ENCODE data around the gene UNC5B.
"Not testable (repeated sequence)": the region's sequence is repeated elsewhere in the genome, so short reads cannot be mapped to it uniquely, and the experiment has no call there.

The UNC5B gene

DNA sequence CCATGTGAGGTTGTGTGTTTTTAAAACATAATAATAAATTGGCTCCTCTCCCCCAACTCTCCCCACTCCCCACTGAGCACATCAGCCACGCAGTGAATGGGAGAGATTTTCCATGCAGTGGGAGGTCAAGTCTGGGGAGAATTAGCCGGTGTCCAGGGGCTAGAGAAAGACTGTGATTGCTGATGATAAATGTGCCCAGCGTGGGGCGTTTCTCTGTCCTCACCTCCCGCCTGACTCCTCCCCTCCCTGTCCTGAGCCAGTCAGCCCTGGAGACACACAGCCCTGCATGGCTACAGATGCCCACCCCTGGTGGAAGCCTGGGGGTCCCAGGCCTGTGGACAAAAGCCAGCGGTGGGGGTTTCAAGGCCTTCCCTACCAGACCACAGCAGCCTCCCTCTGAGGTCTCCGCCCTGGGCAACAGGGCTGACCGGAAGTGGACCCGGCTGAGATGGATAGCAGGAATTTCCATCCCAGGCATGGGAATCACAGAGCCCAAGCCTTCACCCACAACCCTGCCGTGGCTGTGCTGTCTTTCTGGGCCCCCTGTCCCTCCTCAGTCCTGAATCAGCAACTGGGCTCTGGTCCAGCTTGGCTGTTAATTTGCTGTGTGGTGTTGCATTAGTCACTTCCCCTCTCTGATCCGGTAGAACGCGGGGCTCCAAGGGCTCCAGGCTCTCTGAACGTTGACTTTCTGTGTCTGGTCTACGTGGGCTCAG lies 59.8 kb downstream of the UNC5B start:
- H3K4me3 ChIP-seq (ENCODE audit: low read depth, low read length): no peak overlapping the region
- H3K36me3 ChIP-seq (ENCODE audit: control insufficient read depth, insufficient read depth, low read length): no peaks in the 10 kb centered on the region
- no peak overlapping the region for H3K27ac ChIP-seq
- no peaks in the 10 kb centered on the region for H3K9me3 ChIP-seq (ENCODE audit: control insufficient read depth, low read length)
- H3K27me3 ChIP-seq (ENCODE audit: control insufficient read depth, insufficient read depth, low read length): no peaks in the 10 kb centered on the region
- H3K9ac ChIP-seq: no peak overlapping the region
- no peaks in the 10 kb centered on the region for H3K79me2 ChIP-seq
- H2AFZ ChIP-seq: no peak overlapping the region
- TF ChIP-seq, protein P1, sequence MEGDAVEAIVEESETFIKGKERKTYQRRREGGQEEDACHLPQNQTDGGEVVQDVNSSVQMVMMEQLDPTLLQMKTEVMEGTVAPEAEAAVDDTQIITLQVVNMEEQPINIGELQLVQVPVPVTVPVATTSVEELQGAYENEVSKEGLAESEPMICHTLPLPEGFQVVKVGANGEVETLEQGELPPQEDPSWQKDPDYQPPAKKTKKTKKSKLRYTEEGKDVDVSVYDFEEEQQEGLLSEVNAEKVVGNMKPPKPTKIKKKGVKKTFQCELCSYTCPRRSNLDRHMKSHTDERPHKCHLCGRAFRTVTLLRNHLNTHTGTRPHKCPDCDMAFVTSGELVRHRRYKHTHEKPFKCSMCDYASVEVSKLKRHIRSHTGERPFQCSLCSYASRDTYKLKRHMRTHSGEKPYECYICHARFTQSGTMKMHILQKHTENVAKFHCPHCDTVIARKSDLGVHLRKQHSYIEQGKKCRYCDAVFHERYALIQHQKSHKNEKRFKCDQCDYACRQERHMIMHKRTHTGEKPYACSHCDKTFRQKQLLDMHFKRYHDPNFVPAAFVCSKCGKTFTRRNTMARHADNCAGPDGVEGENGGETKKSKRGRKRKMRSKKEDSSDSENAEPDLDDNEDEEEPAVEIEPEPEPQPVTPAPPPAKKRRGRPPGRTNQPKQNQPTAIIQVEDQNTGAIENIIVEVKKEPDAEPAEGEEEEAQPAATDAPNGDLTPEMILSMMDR (IDR thresholded peaks at IDR 0.05): no peak
- no peaks in the 10 kb centered on the region for H3K4me1 ChIP-seq
- no peak overlapping the region for H3K4me2 ChIP-seq (ENCODE audit: low read length)

DNA sequence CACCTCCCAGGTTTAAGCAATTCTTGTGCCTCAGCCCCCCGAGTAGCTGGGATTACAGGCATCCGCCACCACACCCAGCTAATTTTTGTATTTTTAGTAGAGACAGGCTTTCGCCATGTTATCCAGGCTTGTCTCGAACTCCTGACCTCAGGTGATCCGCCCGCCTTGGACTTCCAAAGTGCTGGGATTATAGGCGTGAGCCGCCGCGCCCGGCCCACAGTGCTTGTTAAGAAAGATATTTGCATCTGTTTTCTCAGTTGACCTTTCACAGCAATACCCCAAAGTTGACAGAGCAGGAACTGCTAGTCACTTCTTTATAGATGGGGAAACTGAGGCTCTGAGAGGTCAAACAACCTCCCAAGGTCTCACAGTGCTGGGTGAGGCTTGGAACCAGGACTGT lies 60.6 kb downstream of the UNC5B start:
- not testable (repeated sequence) for H3K79me2 ChIP-seq; H3K4me1 ChIP-seq; H3K9me3 ChIP-seq (ENCODE audit: control insufficient read depth, low read length); H3K9ac ChIP-seq; H3K27me3 ChIP-seq (ENCODE audit: control insufficient read depth, insufficient read depth, low read length); H2AFZ ChIP-seq; H3K4me2 ChIP-seq (ENCODE audit: low read length); H3K27ac ChIP-seq; H3K4me3 ChIP-seq (ENCODE audit: low read depth, low read length); H3K36me3 ChIP-seq (ENCODE audit: control insufficient read depth, insufficient read depth, low read length)

DNA sequence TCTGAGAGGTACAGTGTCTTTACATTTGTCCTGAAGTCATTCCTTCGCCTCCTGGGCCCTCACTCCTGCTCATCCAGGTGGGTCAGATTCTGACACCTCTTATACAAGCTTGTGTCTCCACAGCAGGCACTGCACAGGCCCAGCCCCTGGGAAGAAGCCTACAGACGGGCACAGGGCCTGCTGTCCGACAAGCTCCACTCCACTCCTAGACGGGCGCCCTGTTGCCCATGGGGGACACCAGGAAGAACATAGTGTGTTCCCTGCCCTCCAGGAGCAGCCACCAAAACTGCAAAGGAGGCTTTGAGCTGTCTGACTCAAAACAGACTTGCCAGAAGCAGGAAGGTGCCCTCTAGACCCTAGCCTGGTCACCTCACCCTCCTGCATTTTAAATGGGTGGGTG lies 61.1 kb downstream of the UNC5B start:
- Histone ChIP-seq H3K27ac (no peak overlapping the region), H3K79me2 (no peaks in the 10 kb centered on the region), H3K36me3 (ENCODE audit: control insufficient read depth, insufficient read depth, low read length) (no peaks in the 10 kb centered on the region), H3K4me1 (no peaks in the 10 kb centered on the region), H3K9ac (no peak overlapping the region), H3K27me3 (ENCODE audit: control insufficient read depth, insufficient read depth, low read length) (no peaks in the 10 kb centered on the region), H3K9me3 (ENCODE audit: control insufficient read depth, low read length) (no peaks in the 10 kb centered on the region), H3K4me2 (ENCODE audit: low read length) (no peak overlapping the region), H3K4me3 (ENCODE audit: low read depth, low read length) (no peak overlapping the region), H2AFZ (no peak overlapping the region)
- TF ChIP-seq, protein P1 (IDR thresholded peaks at IDR 0.05): no peak

DNA sequence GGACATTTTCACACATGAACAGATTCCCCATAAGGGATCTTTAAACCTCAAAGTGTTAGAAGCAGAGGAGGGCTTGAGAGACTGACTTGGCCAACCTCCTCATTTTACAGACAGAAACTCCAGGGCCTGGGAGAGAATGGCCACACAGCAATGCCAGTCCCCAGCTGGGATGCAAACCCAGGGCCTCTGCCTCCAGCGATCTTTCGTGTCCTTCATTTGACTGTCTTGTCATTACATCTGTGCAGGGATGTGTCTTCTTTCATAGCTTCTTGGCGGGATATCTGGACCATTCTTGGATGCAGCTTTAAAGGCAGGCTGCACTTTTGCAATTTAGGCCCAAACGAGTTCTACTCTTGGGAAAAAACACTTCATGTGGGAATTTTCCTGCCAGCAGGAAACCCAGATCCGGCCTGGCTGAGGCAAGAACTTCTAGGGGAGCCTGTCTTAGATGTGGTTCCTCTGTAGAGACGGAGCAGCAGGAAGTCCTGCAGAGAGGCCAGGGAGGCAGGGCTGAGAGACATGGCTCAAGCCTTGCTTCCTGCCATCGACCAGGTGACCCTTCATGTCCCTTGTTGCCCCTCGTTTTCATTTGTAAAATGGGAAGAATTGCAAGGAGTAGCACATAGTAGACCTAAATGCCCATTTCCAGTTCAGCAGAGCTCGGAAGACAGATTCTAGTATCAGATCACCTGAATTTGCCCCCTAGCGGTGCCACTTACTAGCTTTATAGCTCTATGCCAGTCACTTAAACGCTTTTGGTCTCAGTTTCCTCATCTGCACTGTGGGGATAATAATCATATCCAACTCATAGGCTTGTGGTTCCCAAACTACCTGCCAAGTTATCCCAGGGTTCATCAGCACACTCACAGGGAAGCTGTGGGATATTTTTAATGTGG lies 62.8 kb downstream of the UNC5B start:
- H3K9ac ChIP-seq: no peak overlapping the region
- TF ChIP-seq, protein P1 (IDR thresholded peaks at IDR 0.05): no peak

DNA sequence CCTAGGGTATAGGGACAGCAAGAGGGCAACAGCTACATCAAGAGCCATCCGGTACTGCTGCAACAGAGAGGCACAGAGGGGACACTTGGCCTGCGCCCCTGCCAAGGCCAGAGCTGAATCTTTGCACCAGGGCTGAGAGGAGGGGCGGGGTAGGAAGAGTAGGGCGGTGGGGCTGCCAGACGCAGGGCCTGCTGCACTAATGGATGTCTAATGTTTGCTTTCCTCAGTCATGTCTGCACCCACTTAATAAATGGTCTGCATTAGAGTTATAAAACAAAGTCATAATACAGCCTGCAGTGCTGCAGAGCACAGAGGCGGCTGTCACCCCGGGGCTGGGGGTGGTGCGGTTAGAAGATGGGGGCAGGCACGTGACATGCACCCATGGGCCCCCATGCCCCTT lies 64.5 kb downstream of the UNC5B start:
- H3K27me3 ChIP-seq (ENCODE audit: control insufficient read depth, insufficient read depth, low read length): no peaks in the 10 kb centered on the region
- no peaks in the 10 kb centered on the region for H3K4me1 ChIP-seq
- TF ChIP-seq, protein P1 (IDR thresholded peaks at IDR 0.05): no peak
- H3K4me3 ChIP-seq (ENCODE audit: low read depth, low read length): no peak overlapping the region
- no peaks in the 10 kb centered on the region for H3K9me3 ChIP-seq (ENCODE audit: control insufficient read depth, low read length)
- H3K9ac ChIP-seq: no peak overlapping the region
- no peaks in the 10 kb centered on the region for H3K36me3 ChIP-seq (ENCODE audit: control insufficient read depth, insufficient read depth, low read length)
- no peaks in the 10 kb centered on the region for H3K79me2 ChIP-seq
- H3K27ac ChIP-seq: no peak overlapping the region
- no peak overlapping the region for H3K4me2 ChIP-seq (ENCODE audit: low read length)
- no peak overlapping the region for H2AFZ ChIP-seq

More for the DNA sequence above, 62.8 kb downstream of the UNC5B start:
- H3K4me2 ChIP-seq (ENCODE audit: low read length): no peak overlapping the region
- no peak overlapping the region for H3K27ac ChIP-seq
- H3K9me3 ChIP-seq (ENCODE audit: control insufficient read depth, low read length): no peaks in the 10 kb centered on the region
- H3K4me1 ChIP-seq: no peaks in the 10 kb centered on the region
- no peak overlapping the region for H3K4me3 ChIP-seq (ENCODE audit: low read depth, low read length)
- no peak overlapping the region for H2AFZ ChIP-seq
- H3K79me2 ChIP-seq: no peaks in the 10 kb centered on the region
- H3K36me3 ChIP-seq (ENCODE audit: control insufficient read depth, insufficient read depth, low read length): no peaks in the 10 kb centered on the region
- H3K27me3 ChIP-seq (ENCODE audit: control insufficient read depth, insufficient read depth, low read length): no peaks in the 10 kb centered on the region
